Adrenal gland (tissue), 5 donors: Measurements from ENCODE around the gene HSD11B2.

Source experiments
- CTCF ChIP-seq, 6 experiments: fragments of 450-650 bp in 4 of 6; fragments of 200-600 bp in 2 of 6; sonication (generic) in 1 of 6; IDR thresholded peaks; 1 replicate in 5 of 6; 2 replicates in 1 of 6; pipeline versions ENCODE4 v1.5.1 to v1.8.0; 2016 to 2021; ENCODE audit warnings: antibody characterized with exemption in 6 of 6, mild to moderate bottlenecking in 2 of 6, moderate library complexity in 1 of 6
- POLR2A ChIP-seq, 2 donors: fragments of 450-650 bp; IDR thresholded peaks; one replicate each; pipeline ENCODE4 v1.6.1; 2017; ENCODE audit warnings: antibody characterized with exemption in 2 of 2, mild to moderate bottlenecking in 2 of 2, moderate library complexity in 1 of 2
- donor health status: DM: no; HTN: no; CAD: no.

- TF ChIP-seq CTCF (IDR thresholded peaks at IDR 0.05) (no peak), POLR2A (IDR thresholded peaks at IDR 0.05) (no peak)
Measured at GRCh38 chr16:67390816-67391423, 40.0 kb upstream of the HSD11B2 start.
